K562 (cell line): ENCODE measurements around the gene LCN15. TPM values are rescaled to one million over a fixed set of nuclear protein-coding genes. Genes with fewer than 3 reads are reported as not detected.

Experiments
- ATF3 ChIP-seq, 2 experiments: fragments of 450-650 bp in 1 of 2; sonication (generic) in 1 of 2; formaldehyde crosslinking in 1 of 2; IDR thresholded peaks in 1 of 2; conservative IDR thresholded peaks in 1 of 2; 2 replicates each; pipeline versions ENCODE4 v1.6.1 to v1.8.1; 2016 to 2023; ENCODE audit warnings: mild to moderate bottlenecking in 2 of 2, moderate library complexity in 2 of 2, inconsistent platforms in 1 of 2, missing genetic modification reagents in 1 of 2
- CBX5 ChIP-seq: IDR thresholded peaks from 2 replicates; pipeline ENCODE4 v1.6.1; 2014; ENCODE audit warnings: low read depth, borderline replicate concordance
- CREBBP ChIP-seq: IDR thresholded peaks from one replicate; pipeline ENCODE4 v1.6.1; 2012; ENCODE audit warnings: low read depth, mild to moderate bottlenecking, control low read depth, inconsistent platforms, low read length
- DEAF1 ChIP-seq: fragments of 450-650 bp; formaldehyde crosslinking; IDR thresholded peaks from 2 replicates; pipeline ENCODE4 v1.4.0; 2020; ENCODE audit warnings: mild to moderate bottlenecking, moderate library complexity
- ETV6 ChIP-seq, 3 experiments: fragments of 150-350 bp in 1 of 3; sonication (generic) in 1 of 3; formaldehyde crosslinking in 1 of 3; IDR thresholded peaks; 2 replicates each; pipeline versions ENCODE4 v1.6.1 to v1.8.0; 2014 to 2022; ENCODE audit warnings: borderline replicate concordance in 2 of 3, low read depth in 2 of 3, antibody characterized with exemption in 1 of 3, low read length in 1 of 3, mild to moderate bottlenecking in 1 of 3, missing genetic modification reagents in 1 of 3
- GATAD2A ChIP-seq: fragments of 450-650 bp; IDR thresholded peaks from 2 replicates; pipeline ENCODE4 v1.6.1; 2017
- HNRNPK ChIP-seq: fragments of 200-400 bp; formaldehyde crosslinking; IDR thresholded peaks from one replicate; pipeline ENCODE4 v1.6.1; 2018; ENCODE audit warnings: mild to moderate bottlenecking, low read depth, low read length; ENCODE audit not compliant: poor library complexity, severe bottlenecking
- KDM1A ChIP-seq, 2 experiments: fragments of 450-650 bp; IDR thresholded peaks; 2 replicates each; pipeline ENCODE4 v1.6.1; 2016; ENCODE audit warnings: mild to moderate bottlenecking in 2 of 2
- MTA1 ChIP-seq: fragments of 450-650 bp; IDR thresholded peaks from 2 replicates; pipeline ENCODE4 v1.6.1; 2017; ENCODE audit warnings: borderline replicate concordance
- NCOA4 ChIP-seq: fragments of 450-650 bp; IDR thresholded peaks from 2 replicates; pipeline ENCODE4 v1.6.1; 2018; ENCODE audit warnings: mild to moderate bottlenecking; ENCODE audit not compliant: partially characterized antibody
- NFYB ChIP-seq: IDR thresholded peaks from 2 replicates; pipeline ENCODE4 v1.6.1; 2011; ENCODE audit warnings: mild to moderate bottlenecking, moderate library complexity; ENCODE audit not compliant: insufficient read length; ENCODE audit errors: extremely low read depth
- NR3C1 ChIP-seq: sonication (generic); formaldehyde crosslinking; IDR thresholded peaks from 2 replicates; pipeline ENCODE4 v1.8.1; 2022; ENCODE audit warnings: missing genetic modification reagents
- POLR3G ChIP-seq: IDR thresholded peaks from 2 replicates; pipeline ENCODE4 v1.6.1; 2011; ENCODE audit not compliant: insufficient read length, insufficient replicate concordance; ENCODE audit errors: extremely low read depth
- RFX5 ChIP-seq: IDR thresholded peaks from 2 replicates; pipeline ENCODE4 v1.6.1; 2011; ENCODE audit warnings: low read depth, mild to moderate bottlenecking, improper control_type of control experiment, low read length
- SAFB ChIP-seq: fragments of 200-400 bp; formaldehyde crosslinking; IDR thresholded peaks from 2 replicates; pipeline ENCODE4 v1.6.1; 2017; ENCODE audit warnings: low read depth, low read length, borderline replicate concordance
- SRSF1 ChIP-seq: fragments of 200-400 bp; formaldehyde crosslinking; IDR thresholded peaks from 2 replicates; pipeline ENCODE4 v1.6.1; 2017; ENCODE audit warnings: mild to moderate bottlenecking, low read depth, low read length, moderate library complexity
- ZNF274 ChIP-seq: IDR thresholded peaks from 2 replicates; pipeline ENCODE4 v1.6.1; 2011; ENCODE audit warnings: low read depth, mild to moderate bottlenecking, low read length, moderate library complexity, borderline replicate concordance
- ZNF778 ChIP-seq: fragments of 450-650 bp; formaldehyde crosslinking; IDR thresholded peaks from 2 replicates; pipeline ENCODE4 v1.4.0; 2020; ENCODE audit warnings: mild to moderate bottlenecking, moderate library complexity
- ZSCAN29 ChIP-seq: fragments of 450-650 bp; IDR thresholded peaks from 2 replicates; pipeline ENCODE4 v1.6.1; 2017
- polyA plus RNA-seq, 8 experiments: library from polyadenylated mRNA; depleted of rRNA in 4 of 8; stranded (reverse) in 5 of 8; unstranded in 3 of 8; fragments of >200 nt; fragmentation: Nextera tagmentation in 2 of 8; fragmentation: Illumina TruSeq in 1 of 8; extraction: Ambion mirVana in 2 of 8; extraction: Trizol in 1 of 8; gene quantifications; 2 replicates each; pipeline versions ENCODE4 v1.2.1 to v1.2.3, GENCODE V29; 2011 to 2014; ENCODE audit warnings: inconsistent platforms in 1 of 8, missing spikeins in 1 of 8
- total RNA-seq, 7 experiments: library from RNA; depleted of rRNA in 6 of 7; stranded (reverse); fragments of >200 nt in 6 of 7; fragmentation: Illumina TruSeq in 2 of 7; extraction: Trizol in 2 of 7; gene quantifications; 2 replicates each; pipeline versions ENCODE4 v1.2.1 to v1.2.3, GENCODE V29; 2011 to 2021; ENCODE audit warnings: low replicate concordance in 1 of 7

LCN15 gene
- total and polyA plus RNA-seq, 9 of the 15 experiments (the other 6 are each of a cell fraction or from before 2014, with no cell fraction given): 0.66 TPM; not detected in 8

GRCh38 chr9:136773386-136774044, 9.2 kb upstream of the LCN15 start (continued):
- no peak for TF ChIP-seq ZNF778 (CRISPR knock-in tag)
- TF ChIP-seq CREBBP: no peak
- peak; percentile 91 for TF ChIP-seq CBX5
- no peak for TF ChIP-seq RFX5
- no peak for TF ChIP-seq NCOA4
- no peak for TF ChIP-seq ZSCAN29
- TF ChIP-seq DEAF1: no peak
- peak; percentile 89 for TF ChIP-seq NFYB
- TF ChIP-seq HNRNPK: no peak
- no peak for TF ChIP-seq POLR3G
- no peak for TF ChIP-seq SRSF1
- no peak for TF ChIP-seq ATF3 (IDR thresholded peaks at IDR 0.05)
- no peak for TF ChIP-seq ATF3 (CRISPR knock-in tag; conservative IDR thresholded peaks at IDR 0.05)
- no peak for TF ChIP-seq ZNF274
- no peak for TF ChIP-seq GATAD2A
- no peak for TF ChIP-seq ETV6 (IDR thresholded peaks at IDR 0.05; ENCODE audit: borderline replicate concordance in 1 of 2, low read depth in 2 of 2, low read length in 1 of 2)
- no peak for TF ChIP-seq ETV6 (CRISPR knock-in tag; IDR thresholded peaks at IDR 0.05; ENCODE audit: borderline replicate concordance)
- TF ChIP-seq SAFB: no peak
- no peak for TF ChIP-seq MTA1
- TF ChIP-seq KDM1A (IDR thresholded peaks at IDR 0.05): no peak
- TF ChIP-seq NR3C1 (CRISPR knock-in tag): no peak
